Activated T-helper 2 cell treated with anti-CD3 and anti-CD28 coated beads, Interferon-gamma antibody, Interleukin-2, Interleukin-4, amounts not matched to agents 10 μg/mL and 5 μg/mL and 100 μg/mL, durations not matched to agents 14 hours and 24 hours and 36 hours (primary cell): ENCODE data around the gene THAP9. TPM values are rescaled to one million over a fixed set of nuclear protein-coding genes. Genes with fewer than 3 reads are reported as not detected.
A peak's percentile ranks its signal among the peaks of the same experiment; 100 is the strongest.

ENCODE experiments used
- DNase-seq: peaks from one replicate; pipeline ENCODE4 v3.0.0; 2021; ENCODE audit warnings: low spot score
- H3K27ac Mint-ChIP-seq: one replicate; pipeline ENCODE4 v1.8.0; 2021; ENCODE audit warnings: mixed read lengths
- H3K27me3 Mint-ChIP-seq: one replicate; pipeline ENCODE4 v1.8.0; 2021; ENCODE audit warnings: low read depth, mixed read lengths
- H3K36me3 Mint-ChIP-seq: one replicate; pipeline ENCODE4 v1.8.0; 2021; ENCODE audit warnings: low read depth, mixed read lengths
- H3K4me1 Mint-ChIP-seq: one replicate; pipeline ENCODE4 v1.8.0; 2021; ENCODE audit warnings: low read depth, mixed read lengths
- H3K4me3 Mint-ChIP-seq: one replicate; pipeline ENCODE4 v1.8.0; 2021; ENCODE audit warnings: low read depth, mild to moderate bottlenecking, moderate library complexity, mixed read lengths
- H3K9me3 Mint-ChIP-seq: one replicate; pipeline ENCODE4 v1.8.0; 2021; ENCODE audit warnings: mixed read lengths
- intact Hi-C: fragments of 100-400 bp; cut with micrococcal nuclease; formaldehyde crosslinking; loops from one replicate; pipeline ENCODE4 v1.15.1; 2023
- total RNA-seq: library from RNA; stranded (reverse); gene quantifications from 2 replicates; pipeline ENCODE4 v1.2.3, GENCODE V29; 2022

THAP9 gene
- total RNA-seq, 1 donor from 2014 or later = 1.8 TPM

DNA sequence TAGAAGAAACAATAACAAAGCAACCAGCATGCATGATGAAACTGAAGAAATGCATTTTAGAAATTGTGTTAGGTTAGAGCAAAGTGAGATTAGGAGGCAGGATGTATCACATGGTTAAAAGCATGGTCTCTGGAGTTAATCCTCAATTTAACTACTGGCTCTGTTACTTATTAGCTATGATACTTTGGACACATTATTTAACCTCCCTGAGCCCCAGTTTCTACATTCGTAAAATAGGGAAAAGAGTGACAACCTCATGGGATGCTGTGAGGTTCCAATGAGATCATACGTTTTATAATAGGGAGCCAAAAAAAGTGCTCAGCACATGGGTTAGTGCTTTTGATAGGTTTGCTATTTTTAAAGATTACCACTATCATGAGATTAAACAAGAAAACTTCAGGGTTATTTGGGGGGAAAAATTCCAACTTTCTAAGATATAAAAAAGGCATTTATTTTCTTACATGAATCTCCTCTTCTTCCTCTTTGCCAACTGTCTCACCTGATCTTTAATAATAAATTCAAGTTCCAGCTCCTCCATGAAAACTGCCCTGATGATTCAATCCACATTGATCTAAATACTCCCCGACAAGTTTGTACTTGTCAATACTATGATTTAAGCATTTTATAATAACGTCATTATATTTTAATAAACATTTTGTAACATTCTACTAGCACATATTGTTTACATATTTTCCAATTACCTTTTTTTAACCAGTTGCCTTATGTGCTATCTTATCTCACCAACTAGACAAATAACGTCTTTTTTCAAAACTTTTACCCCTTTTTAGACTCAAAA is 14.2 kb upstream of the THAP9 start:
- peaks cover 40% of the 10 kb centered on the region for H3K4me1 Mint-ChIP-seq
- H3K36me3 Mint-ChIP-seq = peaks cover 51% of the 10 kb centered on the region
- no peak for DNase-seq
- no peaks in the 10 kb centered on the region for H3K27me3 Mint-ChIP-seq
- no peak overlapping the region for H3K27ac Mint-ChIP-seq
- intact Hi-C loops = no loop called here
- H3K9me3 Mint-ChIP-seq = no peaks in the 10 kb centered on the region
- H3K4me3 Mint-ChIP-seq = no peak overlapping the region

DNA sequence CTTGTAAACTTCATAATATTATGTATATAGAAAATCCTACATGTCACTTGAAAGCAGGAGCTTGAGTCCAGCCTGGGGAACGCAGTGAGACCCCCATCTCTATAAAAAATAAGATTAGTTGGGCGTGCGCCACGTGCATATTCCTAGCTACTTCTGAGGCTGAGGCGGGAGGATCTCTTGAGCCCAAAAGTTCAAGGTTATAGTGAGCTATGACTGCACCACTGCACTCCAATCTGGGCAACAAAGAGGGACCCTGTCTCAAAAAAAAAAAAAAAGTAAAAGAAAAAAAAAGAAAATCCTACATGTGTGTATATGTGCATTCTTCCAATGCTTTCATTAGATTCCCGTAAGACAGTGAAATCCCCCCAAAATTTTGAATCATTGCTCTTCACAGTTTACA is 11.2 kb upstream of the THAP9 start:
- H3K9me3 Mint-ChIP-seq = no peaks in the 10 kb centered on the region
- intact Hi-C loops = no loop called here
- H3K4me3 Mint-ChIP-seq = peak overlapping the region; percentile 89
- H3K36me3 Mint-ChIP-seq = peaks cover 54% of the 10 kb centered on the region
- H3K27ac Mint-ChIP-seq = peak overlapping the region; percentile 91
- no peaks in the 10 kb centered on the region for H3K27me3 Mint-ChIP-seq
- H3K4me1 Mint-ChIP-seq = peaks cover 50% of the 10 kb centered on the region
- DNase-seq = no peak

DNA sequence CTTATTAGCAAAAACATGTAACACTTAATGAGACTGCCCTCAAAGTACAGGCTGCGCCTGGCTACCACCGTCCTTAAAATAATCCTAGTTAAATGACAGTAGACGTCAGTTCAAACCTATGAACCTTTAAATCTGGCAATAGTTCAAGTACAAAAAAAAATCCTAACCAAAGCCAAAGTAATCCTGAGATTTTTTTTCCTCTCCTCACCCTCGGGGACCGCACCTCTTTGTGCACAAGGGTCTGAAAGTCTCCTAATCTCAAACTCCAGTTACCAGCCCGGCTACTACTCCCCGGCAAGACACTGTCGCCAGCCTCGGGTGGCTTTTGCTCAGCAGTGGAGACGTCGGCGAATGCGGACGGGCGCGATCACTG is 10.0 kb upstream of the THAP9 start:
- no peak for DNase-seq
- Mint-ChIP-seq H3K4me3 (peak overlapping the region; percentile 89), H3K27ac (peak overlapping the region; percentile 91), H3K36me3 (peaks cover 54% of the 10 kb centered on the region), H3K4me1 (peaks cover 46% of the 10 kb centered on the region), H3K9me3 (no peaks in the 10 kb centered on the region), H3K27me3 (no peaks in the 10 kb centered on the region)
- intact Hi-C loops = loop anchor here (2.0 to 5.0 kb wide), 2 partner anchors 38 to 120 kb away; partner anchors contain the start of gene LIN54

DNA sequence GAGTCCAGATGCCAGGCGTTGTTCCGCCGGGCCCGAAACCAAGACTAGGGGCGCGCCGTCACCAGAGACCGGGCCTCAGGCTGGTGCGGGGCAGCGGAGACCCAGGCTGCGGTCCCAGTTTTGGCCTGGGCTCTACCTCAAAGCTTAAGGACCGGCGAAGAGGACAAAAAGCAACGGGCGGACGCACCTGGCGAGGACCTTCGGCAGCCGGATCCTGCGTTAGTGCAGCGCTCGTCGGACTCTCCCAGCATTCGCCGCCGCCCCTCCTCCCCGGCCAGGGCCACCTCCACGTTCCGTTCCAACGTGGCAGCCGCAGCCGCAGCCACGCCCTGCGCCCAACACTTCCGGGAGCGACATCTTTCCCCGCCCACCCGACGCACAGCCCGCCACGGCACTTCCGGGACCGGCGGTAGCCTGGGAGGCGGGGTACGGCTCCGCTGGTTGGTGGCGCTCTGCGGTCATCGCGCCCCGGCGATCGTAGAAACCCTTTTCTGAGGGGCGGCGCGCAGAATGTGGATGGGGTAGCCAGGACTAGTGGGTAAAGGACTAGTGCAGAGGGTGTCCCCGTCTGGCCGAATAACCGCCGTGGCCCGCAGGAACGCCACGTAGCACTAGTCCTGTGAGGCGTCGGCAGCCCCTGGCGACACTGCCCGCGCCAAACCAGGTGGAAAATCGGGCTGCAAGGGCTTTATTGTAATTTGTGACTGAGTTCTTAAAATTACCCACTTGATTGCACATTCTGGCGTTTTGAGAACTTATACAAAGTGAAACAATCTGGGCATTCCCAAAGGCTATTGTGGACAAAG is 9.4 kb upstream of the THAP9 start, which contains the start of gene SEC31A:
Gene SEC31A (minus strand): TSS at position 253 of the 806 bp plus-strand sequence. CDS start 9,217 bp downstream, outside the sequence.
- Mint-ChIP-seq H3K36me3 (peaks cover 52% of the 10 kb centered on the region), H3K9me3 (no peaks in the 10 kb centered on the region), H3K27ac (peak within 1 kb of the TSS; percentile 91), H3K4me1 (peaks cover 43% of the 10 kb centered on the region), H3K27me3 (no peaks in the 10 kb centered on the region), H3K4me3 (peak within 1 kb of the TSS; percentile 89)
- intact Hi-C loops = loop anchor here (1.0 to 5.0 kb wide), 5 partner anchors 9 to 517 kb away; partner anchors contain the start of genes LIN54 and THAP9
- peak; percentile 96 for DNase-seq

DNA sequence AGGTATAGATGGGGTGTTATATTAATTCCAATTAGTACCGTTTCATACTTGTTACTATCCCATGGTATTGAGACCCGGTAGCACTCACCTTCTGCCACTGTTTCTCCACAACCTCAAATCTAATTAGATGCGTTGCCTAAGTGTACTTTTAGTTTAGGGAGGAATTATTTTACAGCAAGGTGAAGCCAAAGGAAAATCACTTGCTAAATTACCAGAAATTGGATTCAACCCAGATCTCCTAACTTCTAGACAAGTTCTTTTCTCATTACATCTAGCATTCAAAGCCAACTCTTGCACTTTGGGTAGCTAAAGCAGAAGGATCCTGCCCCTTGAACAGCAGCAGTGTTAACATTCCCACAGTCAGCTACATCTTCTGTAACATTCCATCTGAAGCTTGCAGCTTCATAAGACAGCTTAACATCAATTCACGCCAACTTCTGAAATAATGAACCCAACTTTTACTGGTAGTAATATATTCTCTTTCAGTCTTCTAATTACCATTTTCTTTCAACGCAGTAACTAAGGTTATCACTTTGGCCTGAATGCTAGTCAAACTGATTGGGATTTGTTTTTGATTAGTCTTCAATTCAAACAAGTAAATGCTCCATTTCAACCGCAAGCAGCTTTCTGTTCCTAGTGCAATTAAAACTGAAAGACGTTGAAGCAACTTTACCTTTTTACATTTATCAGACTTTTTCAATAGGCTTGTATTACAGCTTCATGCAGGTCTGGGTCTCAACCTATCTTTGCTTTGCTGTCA is 8.6 kb upstream of the THAP9 start:
- Mint-ChIP-seq H3K4me1 (peaks cover 39% of the 10 kb centered on the region), H3K27ac (peak overlapping the region; percentile 91), H3K9me3 (no peaks in the 10 kb centered on the region), H3K36me3 (peaks cover 52% of the 10 kb centered on the region), H3K4me3 (peak overlapping the region; percentile 89), H3K27me3 (no peaks in the 10 kb centered on the region)
- no peak for DNase-seq
- intact Hi-C loops = loop anchor here (1.0 to 5.0 kb wide), 5 partner anchors 8 to 518 kb away; partner anchors contain the start of genes LIN54 and THAP9

DNA sequence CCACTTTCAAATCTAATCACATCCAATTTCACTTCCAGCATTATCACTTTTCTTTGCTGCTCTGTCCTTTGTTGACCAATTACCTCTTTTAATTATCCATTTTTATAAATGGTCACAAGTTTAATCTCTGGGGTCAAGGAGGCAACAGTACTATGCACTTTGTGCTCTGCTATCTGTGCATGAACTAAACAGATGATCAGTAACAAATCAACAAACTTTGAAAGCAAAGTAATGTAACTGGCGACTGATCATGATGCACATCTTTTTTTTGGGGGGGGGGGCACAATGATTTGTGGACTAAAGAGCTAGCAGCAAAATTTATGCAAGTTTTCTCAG is 8.1 kb upstream of the THAP9 start:
- H3K36me3 Mint-ChIP-seq = peaks cover 51% of the 10 kb centered on the region
- H3K27me3 Mint-ChIP-seq = no peaks in the 10 kb centered on the region
- peaks cover 39% of the 10 kb centered on the region for H3K4me1 Mint-ChIP-seq
- no peak for DNase-seq
- H3K4me3 Mint-ChIP-seq = peak overlapping the region; percentile 89
- H3K27ac Mint-ChIP-seq = peak overlapping the region; percentile 91
- no peaks in the 10 kb centered on the region for H3K9me3 Mint-ChIP-seq
- intact Hi-C loops = loop anchor here (5.0 kb wide), 1 partner anchor 40 kb away; no protein-coding TSS in a partner anchor

DNA sequence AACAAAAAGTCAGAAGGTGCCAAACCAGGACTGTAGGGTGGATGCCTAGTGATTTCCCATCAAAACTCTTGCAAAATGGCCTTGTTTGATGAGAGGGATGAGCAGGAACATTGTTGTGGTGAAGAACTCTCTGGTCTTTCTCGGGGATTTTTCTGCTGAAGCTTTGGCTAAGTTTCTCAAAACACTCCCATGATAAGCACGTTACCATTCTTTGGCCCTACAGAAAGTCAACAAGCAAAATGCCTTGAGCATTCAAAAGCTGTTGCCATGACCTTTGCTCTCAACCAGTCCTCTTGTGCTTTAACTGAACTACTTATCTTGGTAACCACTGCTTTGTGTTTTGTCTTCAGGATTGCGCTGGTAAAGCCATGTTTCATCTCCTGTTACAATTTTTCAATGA is 6.6 kb upstream of the THAP9 start:
- peaks cover 49% of the 10 kb centered on the region for H3K36me3 Mint-ChIP-seq

DNA sequence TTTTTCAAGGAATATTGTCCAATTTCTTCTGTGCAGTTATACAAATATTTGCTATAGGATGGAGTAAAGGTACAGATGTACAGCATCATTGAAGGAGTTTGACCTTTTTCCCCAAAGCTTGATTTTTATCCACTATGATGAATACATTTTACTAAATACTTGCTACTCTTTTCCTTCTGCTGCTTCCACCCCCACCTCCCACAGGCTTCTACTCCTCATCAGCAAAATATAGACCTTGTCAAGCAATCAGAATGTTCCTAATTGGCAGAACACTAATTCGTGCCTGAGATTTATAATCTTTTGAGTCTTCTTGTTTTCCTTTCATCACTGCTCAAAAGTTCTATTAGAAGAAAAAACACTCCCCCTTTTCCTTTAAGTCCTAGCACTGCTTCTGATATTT is 3.8 kb upstream of the THAP9 start:
- DNase-seq = no peak
- H3K4me1 Mint-ChIP-seq = peaks cover 33% of the 10 kb centered on the region
- no peak overlapping the region for H3K27ac Mint-ChIP-seq
- intact Hi-C loops = no loop called here
- H3K4me3 Mint-ChIP-seq = peak overlapping the region; percentile 3
- H3K36me3 Mint-ChIP-seq = peaks cover 43% of the 10 kb centered on the region
- H3K27me3 Mint-ChIP-seq = no peaks in the 10 kb centered on the region
- no peaks in the 10 kb centered on the region for H3K9me3 Mint-ChIP-seq

More for the DNA sequence above, 6.6 kb upstream of the THAP9 start:
- no peak overlapping the region for H3K27ac Mint-ChIP-seq
- peaks cover 41% of the 10 kb centered on the region for H3K4me1 Mint-ChIP-seq
- intact Hi-C loops = loop anchor here (5.0 kb wide), 1 partner anchor 42 kb away; no protein-coding TSS in a partner anchor
- no peaks in the 10 kb centered on the region for H3K9me3 Mint-ChIP-seq
- DNase-seq = no peak
- no peak overlapping the region for H3K4me3 Mint-ChIP-seq
- H3K27me3 Mint-ChIP-seq = no peaks in the 10 kb centered on the region

DNA sequence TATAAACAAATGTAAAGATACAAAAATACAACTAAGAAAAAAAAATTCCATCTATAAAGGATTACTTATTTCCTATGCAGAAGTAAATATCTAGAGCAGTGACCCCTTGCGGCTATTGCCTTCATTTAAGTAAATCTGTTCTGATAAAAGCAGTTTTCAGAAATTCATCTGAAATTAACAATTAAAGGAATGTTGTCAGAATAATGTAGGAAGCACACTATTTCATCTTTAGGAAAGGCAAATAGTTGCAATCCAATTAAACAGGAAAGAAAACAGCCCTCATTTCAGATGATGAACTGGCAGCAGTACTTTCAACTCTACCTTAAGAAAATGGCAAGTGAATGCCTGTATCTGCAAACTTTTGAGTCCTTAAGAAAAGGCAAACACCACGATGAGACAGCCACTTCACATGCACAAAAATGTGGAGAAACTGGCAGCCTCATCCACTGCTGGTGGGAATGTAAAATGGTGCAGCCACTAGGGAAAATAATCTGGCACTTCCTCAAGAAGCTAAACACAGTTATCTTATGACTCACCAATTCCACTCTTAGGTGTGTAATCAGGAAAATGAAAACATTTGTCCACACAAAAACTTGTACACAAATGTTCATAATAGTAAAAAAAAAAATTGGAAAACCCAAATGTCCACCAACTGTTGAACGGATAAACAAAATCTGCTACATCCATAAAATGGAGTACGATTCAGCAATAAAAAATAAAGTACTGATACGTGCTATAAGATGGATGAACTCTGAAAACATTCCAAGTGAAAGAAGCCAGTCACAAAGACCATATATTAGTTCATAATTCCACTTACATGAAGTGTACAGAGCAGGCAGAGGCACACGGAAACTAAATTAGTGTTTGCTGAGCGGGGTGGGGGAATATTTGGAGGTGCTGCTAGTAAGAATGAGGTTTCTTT is 2.0 kb upstream of the THAP9 start:
- no peaks in the 10 kb centered on the region for H3K9me3 Mint-ChIP-seq
- no peak overlapping the region for H3K27ac Mint-ChIP-seq
- H3K4me3 Mint-ChIP-seq = no peak overlapping the region
- no peak for DNase-seq
- H3K36me3 Mint-ChIP-seq = peaks cover 31% of the 10 kb centered on the region
- peaks cover 29% of the 10 kb centered on the region for H3K4me1 Mint-ChIP-seq
- H3K27me3 Mint-ChIP-seq = no peaks in the 10 kb centered on the region
- intact Hi-C loops = no loop called here

DNA sequence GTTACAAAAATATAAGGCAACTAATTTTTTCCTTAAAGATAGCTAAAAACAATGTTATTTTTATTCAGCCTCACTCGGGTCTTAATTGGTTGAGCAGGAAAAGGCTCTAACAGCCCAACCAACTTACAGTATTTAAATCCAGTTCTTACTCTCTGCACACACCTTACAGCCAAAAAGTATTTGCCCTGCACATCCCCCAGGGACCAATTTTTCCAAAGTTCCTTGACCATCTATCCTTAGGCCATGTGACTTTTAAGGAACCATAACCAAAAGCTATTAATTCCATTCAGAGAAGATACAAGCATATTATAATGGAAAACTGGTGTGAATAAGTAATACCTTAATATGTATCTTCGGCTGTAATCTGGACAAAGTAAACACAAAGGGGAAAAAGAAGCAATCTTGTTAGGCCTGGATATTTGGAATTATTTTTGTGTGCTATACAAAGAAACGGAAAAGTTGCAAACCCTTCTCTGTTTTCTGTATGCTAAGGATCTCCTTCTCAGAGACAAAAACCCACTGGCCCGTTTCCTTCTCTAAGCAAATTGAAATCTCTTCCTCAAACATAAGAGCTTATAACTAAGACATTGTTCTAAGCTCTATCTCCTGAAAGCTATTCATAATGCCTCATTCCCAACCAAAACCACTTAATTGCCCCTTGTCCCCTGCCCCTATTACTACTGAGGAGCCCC is 1.0 kb upstream of the THAP9 start:
- H3K4me1 Mint-ChIP-seq = peaks cover 34% of the 10 kb centered on the region
- DNase-seq = no peak
- intact Hi-C loops = loop anchor here (1.0 to 5.0 kb wide), 11 partner anchors 8 to 555 kb away; partner anchors contain the start of genes COPS4, COQ2, ENOPH1 and HELQ
- no peak overlapping the region for H3K4me3 Mint-ChIP-seq
- H3K36me3 Mint-ChIP-seq = peaks cover 22% of the 10 kb centered on the region
- no peaks in the 10 kb centered on the region for H3K27me3 Mint-ChIP-seq
- H3K27ac Mint-ChIP-seq = no peak overlapping the region
- H3K9me3 Mint-ChIP-seq = no peaks in the 10 kb centered on the region

DNA sequence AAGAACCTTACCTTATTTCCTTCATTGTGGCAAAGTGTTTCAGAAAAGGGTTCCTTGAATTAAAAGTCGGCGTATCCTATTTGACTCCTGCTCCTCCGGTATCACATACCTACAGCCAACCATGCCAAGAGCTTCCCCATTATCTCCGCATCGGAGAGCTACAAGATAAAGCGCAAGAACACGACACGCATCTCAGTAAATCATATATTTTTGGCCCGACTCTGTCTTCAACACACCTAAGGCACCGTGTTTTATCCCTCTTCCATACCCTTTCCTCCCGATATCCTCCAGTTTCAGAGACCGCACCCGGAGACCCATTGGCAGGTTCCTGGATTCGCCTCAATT is 497 bp upstream of the THAP9 start:
- intact Hi-C loops = loop anchor here (1.0 to 5.0 kb wide), 11 partner anchors 9 to 555 kb away; partner anchors contain the start of genes COPS4, COQ2, ENOPH1 and HELQ
- no peak overlapping the region for H3K27ac Mint-ChIP-seq
- H3K4me3 Mint-ChIP-seq = no peak overlapping the region
- H3K4me1 Mint-ChIP-seq = peaks cover 35% of the 10 kb centered on the region
- no peak for DNase-seq
- peaks cover 17% of the 10 kb centered on the region for H3K36me3 Mint-ChIP-seq
- H3K27me3 Mint-ChIP-seq = no peaks in the 10 kb centered on the region
- no peaks in the 10 kb centered on the region for H3K9me3 Mint-ChIP-seq
